Measurements from ENCODE around the gene CKB. TPM values are rescaled to one million over a fixed set of nuclear protein-coding genes. Genes with fewer than 3 reads are reported as not detected.
A peak's percentile ranks its signal among the peaks of the same experiment; 100 is the strongest.

Gene CKB
- total and polyA plus RNA-seq, 2 donors (not counting 1 experiment from before 2014, with no cell fraction given), result 3.1 to 4.7 TPM

DNA sequence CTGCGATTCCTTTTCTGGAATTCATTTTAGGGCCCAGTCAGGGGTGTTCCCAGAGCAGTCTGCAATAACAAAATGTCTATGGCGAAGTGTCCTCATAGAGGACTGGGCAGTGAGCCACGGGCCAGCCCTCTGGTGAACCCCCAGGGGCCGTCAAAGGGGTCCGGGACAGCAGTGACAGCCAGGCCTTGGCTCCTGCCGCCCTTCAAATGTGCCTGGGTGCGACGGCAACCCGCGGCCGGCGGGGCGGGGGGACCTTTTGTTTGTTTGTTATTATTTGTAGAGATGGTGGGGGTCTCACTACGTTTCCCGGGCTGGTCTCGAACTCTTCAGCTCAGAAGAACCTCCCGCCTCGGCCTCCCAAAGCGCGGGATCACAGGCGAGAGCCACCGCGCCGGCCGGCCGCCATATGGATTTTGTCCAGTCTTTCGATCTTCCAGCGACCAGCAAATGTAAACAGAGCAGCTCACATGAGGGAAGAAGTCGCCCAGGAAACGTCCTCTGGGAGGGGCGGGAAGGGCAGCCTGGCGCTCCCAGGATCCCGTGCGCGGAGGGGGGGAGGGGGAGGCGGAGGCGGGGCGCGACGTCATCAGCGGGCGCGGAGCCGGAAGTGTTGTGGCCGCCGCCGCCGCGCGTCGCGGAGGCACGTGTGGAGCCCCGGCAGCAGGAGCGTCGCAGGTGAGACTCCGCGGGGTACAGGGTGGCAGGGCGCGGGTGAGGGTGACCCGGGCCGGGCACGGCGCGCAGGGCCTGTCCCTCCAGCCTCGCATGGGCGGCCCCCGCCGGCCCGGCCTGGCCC is 6.2 kb upstream of the CKB start, which contains the start of gene TRMT61A:
Gene TRMT61A (plus strand): TSS at position 610 of the 796 bp plus-strand sequence. CDS start 783 bp downstream, outside the sequence.
- peaks cover 50% of the 10 kb centered on the region for H3K4me1 Mint-ChIP-seq
- DNase-seq, result peak; percentile 85
- Histone ChIP-seq H3K27ac (ENCODE audit: low read length in 2 of 2) (peak within 1 kb of the TSS; percentile 73 to 84), H3K4me3 (ENCODE audit: control extremely low read depth in 1 of 5, extremely low read depth in 1 of 5, insufficient read depth in 1 of 5, low read depth in 2 of 5, low read length in 4 of 5) (peak within 1 kb of the TSS; percentile 53 to 94 (median 86)), H3K27me3 (replicated peaks in 1 of 4; ENCODE audit: control extremely low read depth in 1 of 4, control insufficient read depth in 3 of 4, insufficient read depth in 4 of 4, low read length in 3 of 4) (peaks cover 0 to under 1% (median under 1%) of the 10 kb centered on the region in 4 experiments), H3K9ac (ENCODE audit: low read length) (peak within 1 kb of the TSS; percentile 91), H3K4me2 (replicated peaks; ENCODE audit: low read depth, low read length, poor library complexity, severe bottlenecking) (peak within 1 kb of the TSS; percentile 96), H3K9me3 (ENCODE audit: control extremely low read depth in 1 of 3, control insufficient read depth in 2 of 3, insufficient read depth in 1 of 3, low read length in 2 of 3) (peaks cover 0 to 4% (median 0%) of the 10 kb centered on the region in 3 donors), H4K20me1 (ENCODE audit: control insufficient read depth, insufficient read depth, low read length, poor library complexity, severe bottlenecking) (peaks cover 34% of the 10 kb centered on the region), H2AFZ (ENCODE audit: insufficient read depth, low read depth, low read length, poor library complexity, severe bottlenecking) (peak within 1 kb of the TSS; percentile 92), H3K4me1 (ENCODE audit: control insufficient read depth in 2 of 2, insufficient read depth in 2 of 2, low read length in 2 of 2) (peaks cover 33 to 49% of the 10 kb centered on the region in 2 donors), H3K79me2 (ENCODE audit: control insufficient read depth, insufficient read depth, low read length) (peaks cover 24% of the 10 kb centered on the region), H3K36me3 (replicated peaks in 1 of 2; ENCODE audit: control extremely low read depth in 1 of 2, control insufficient read depth in 1 of 2, extremely low read depth in 1 of 2, insufficient read depth in 2 of 2, low read length in 1 of 2) (peaks cover 0 to 6% of the 10 kb centered on the region in 2 experiments)
- H3K27ac Mint-ChIP-seq, result peak within 1 kb of the TSS; percentile 96
- H3K9me3 Mint-ChIP-seq (ENCODE audit: insufficient read depth), result no peaks in the 10 kb centered on the region
- intact Hi-C loops (cut with micrococcal nuclease), result loop anchor here (1.0 to 5.0 kb wide), 4 partner anchors 7 to 936 kb away; partner anchors contain the start of genes BAG5, COA8, RCOR1 and XRCC3
- TF ChIP-seq EZH2 (IDR thresholded peaks at IDR 0.05; ENCODE audit: borderline replicate concordance, insufficient read depth, low read depth, low read length, poor library complexity, severe bottlenecking), result no peak
- TF ChIP-seq, protein P1, sequence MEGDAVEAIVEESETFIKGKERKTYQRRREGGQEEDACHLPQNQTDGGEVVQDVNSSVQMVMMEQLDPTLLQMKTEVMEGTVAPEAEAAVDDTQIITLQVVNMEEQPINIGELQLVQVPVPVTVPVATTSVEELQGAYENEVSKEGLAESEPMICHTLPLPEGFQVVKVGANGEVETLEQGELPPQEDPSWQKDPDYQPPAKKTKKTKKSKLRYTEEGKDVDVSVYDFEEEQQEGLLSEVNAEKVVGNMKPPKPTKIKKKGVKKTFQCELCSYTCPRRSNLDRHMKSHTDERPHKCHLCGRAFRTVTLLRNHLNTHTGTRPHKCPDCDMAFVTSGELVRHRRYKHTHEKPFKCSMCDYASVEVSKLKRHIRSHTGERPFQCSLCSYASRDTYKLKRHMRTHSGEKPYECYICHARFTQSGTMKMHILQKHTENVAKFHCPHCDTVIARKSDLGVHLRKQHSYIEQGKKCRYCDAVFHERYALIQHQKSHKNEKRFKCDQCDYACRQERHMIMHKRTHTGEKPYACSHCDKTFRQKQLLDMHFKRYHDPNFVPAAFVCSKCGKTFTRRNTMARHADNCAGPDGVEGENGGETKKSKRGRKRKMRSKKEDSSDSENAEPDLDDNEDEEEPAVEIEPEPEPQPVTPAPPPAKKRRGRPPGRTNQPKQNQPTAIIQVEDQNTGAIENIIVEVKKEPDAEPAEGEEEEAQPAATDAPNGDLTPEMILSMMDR (IDR thresholded peaks at IDR 0.05), result no peak
- peak; percentile 42 for ATAC-seq (ENCODE audit: low read depth)
- peak within 1 kb of the TSS; percentile 88 for H3K4me3 Mint-ChIP-seq
- ChIA-PET POLR2A (interaction anchor here (1.2 kb wide), 1 partner anchor 8 kb away, joined by 3 read pairs; no protein-coding TSS in a partner anchor), CTCF (interaction anchor here (1.0 to 6.2 kb wide), 5 partner anchors 8 to 29 kb away, joined by 3 to 42 read pairs (median 7); no protein-coding TSS in a partner anchor)
- 6% methylated on average over 51 of the region's 70 CpGs for WGBS (ENCODE audit: insufficient coverage)
- H3K27me3 Mint-ChIP-seq, result no peaks in the 10 kb centered on the region
